Measurements from ENCODE around the gene DCST1.

- TF ChIP-seq, protein P1, sequence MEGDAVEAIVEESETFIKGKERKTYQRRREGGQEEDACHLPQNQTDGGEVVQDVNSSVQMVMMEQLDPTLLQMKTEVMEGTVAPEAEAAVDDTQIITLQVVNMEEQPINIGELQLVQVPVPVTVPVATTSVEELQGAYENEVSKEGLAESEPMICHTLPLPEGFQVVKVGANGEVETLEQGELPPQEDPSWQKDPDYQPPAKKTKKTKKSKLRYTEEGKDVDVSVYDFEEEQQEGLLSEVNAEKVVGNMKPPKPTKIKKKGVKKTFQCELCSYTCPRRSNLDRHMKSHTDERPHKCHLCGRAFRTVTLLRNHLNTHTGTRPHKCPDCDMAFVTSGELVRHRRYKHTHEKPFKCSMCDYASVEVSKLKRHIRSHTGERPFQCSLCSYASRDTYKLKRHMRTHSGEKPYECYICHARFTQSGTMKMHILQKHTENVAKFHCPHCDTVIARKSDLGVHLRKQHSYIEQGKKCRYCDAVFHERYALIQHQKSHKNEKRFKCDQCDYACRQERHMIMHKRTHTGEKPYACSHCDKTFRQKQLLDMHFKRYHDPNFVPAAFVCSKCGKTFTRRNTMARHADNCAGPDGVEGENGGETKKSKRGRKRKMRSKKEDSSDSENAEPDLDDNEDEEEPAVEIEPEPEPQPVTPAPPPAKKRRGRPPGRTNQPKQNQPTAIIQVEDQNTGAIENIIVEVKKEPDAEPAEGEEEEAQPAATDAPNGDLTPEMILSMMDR (conservative IDR thresholded peaks at IDR 0.05): no peak
- TF ChIP-seq ZFX (IDR thresholded peaks at IDR 0.05): no peak
Measured at GRCh38 chr1:155048449-155049334, 15.1 kb downstream of the DCST1 start.

All from C4-2B (cell line).